Measurements from ENCODE around the gene DGKG.

The DGKG gene

GRCh38 chr3:186167646-186168395 lies 194.2 kb downstream of the DGKG start:
- DNase-seq, result no peak

- DNase-seq, result no peak
Observed at GRCh38 chr3:186166491-186167288, 195.3 kb downstream of the DGKG start.

GRCh38 chr3:186166036-186166435 lies 196.0 kb downstream of the DGKG start:
- DNase-seq, result no peak

- DNase-seq, result no peak
Observed at GRCh38 chr3:186165331-186165730, 196.7 kb downstream of the DGKG start.

GRCh38 chr3:186164696-186165095 lies 197.3 kb downstream of the DGKG start:
- no peak for DNase-seq

GRCh38 chr3:186162221-186162620 lies 199.8 kb downstream of the DGKG start:
- DNase-seq, result no peak

- no peak for DNase-seq
Observed at GRCh38 chr3:186160691-186161243, 201.3 kb downstream of the DGKG start.

- no peak for DNase-seq
Observed at GRCh38 chr3:186154641-186155040, 207.4 kb downstream of the DGKG start.

GRCh38 chr3:186152889-186153292 lies 209.1 kb downstream of the DGKG start:
- no peak for DNase-seq

- DNase-seq, result no peak
Observed at GRCh38 chr3:186152361-186152798, 209.7 kb downstream of the DGKG start.

GRCh38 chr3:186151077-186151971 lies 210.7 kb downstream of the DGKG start:
- DNase-seq, result no peak

- no peak for DNase-seq
Observed at GRCh38 chr3:186150041-186150830, 211.8 kb downstream of the DGKG start.

- no peak for DNase-seq
Observed at GRCh38 chr3:186149319-186149960, 212.6 kb downstream of the DGKG start.

GRCh38 chr3:186144257-186144656 lies 217.8 kb downstream of the DGKG start:
- no peak for DNase-seq

- peak; percentile 89 for DNase-seq
Observed at GRCh38 chr3:186143250-186143649, 218.8 kb downstream of the DGKG start.

- peak; percentile 74 for DNase-seq
Observed at GRCh38 chr3:186142393-186142932, 219.6 kb downstream of the DGKG start.

GRCh38 chr3:186141790-186142189 lies 220.2 kb downstream of the DGKG start:
- DNase-seq, result peak; percentile 35

GRCh38 chr3:186138272-186138981 lies 223.6 kb downstream of the DGKG start:
- DNase-seq, result no peak

- no peak for DNase-seq
Observed at GRCh38 chr3:186137051-186137685, 224.9 kb downstream of the DGKG start.

GRCh38 chr3:186133980-186134379 lies 228.1 kb downstream of the DGKG start:
- no peak for DNase-seq

Data from DMS 273 treated with DMSO at 0.1 percent for 48 hours (cell line).